T-helper 2 cell treated with Interferon-gamma antibody and Interleukin-4, amounts not matched to agents 100 ng/mL and 5 ng/mL, for 36 hours (primary cell): ENCODE data around the gene FHIT. TPM values are rescaled to one million over a fixed set of nuclear protein-coding genes. Genes with fewer than 3 reads are reported as not detected.

ENCODE experiments used
- intact Hi-C: fragments of 100-400 bp; cut with micrococcal nuclease; formaldehyde crosslinking; loops from one replicate; pipeline ENCODE4 v1.15.1; 2023
- total RNA-seq: library from RNA; stranded (reverse); gene quantifications from 2 replicates; pipeline ENCODE4 v1.2.3, GENCODE V29; 2022

FHIT gene
- total RNA-seq, 1 donor from 2014 or later = 40.4 TPM

- intact Hi-C loops = no loop called here
Measured at GRCh38 chr3:59873576-59874230, 1377.5 kb downstream of the FHIT start.

DNA sequence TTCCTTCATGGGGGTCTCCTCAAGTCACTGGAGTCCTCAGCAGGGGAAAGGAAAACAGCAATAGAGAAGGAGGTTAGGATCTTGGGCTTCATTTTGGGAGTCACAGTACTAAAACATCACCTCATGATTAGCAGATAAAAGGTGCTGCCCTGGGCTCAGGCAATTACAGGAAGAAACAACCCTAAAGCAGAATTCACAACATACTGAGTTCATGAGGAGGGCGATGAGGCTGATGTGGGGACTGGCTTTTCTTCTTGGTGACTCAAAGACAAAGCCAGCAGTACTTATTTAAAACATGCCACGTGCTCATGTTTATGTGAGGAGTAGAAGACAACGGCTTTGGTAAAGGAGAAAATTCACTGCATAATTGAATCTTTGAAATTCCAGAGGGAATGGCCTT, 1379.1 kb downstream of the FHIT start:
- intact Hi-C loops = no loop called here

DNA sequence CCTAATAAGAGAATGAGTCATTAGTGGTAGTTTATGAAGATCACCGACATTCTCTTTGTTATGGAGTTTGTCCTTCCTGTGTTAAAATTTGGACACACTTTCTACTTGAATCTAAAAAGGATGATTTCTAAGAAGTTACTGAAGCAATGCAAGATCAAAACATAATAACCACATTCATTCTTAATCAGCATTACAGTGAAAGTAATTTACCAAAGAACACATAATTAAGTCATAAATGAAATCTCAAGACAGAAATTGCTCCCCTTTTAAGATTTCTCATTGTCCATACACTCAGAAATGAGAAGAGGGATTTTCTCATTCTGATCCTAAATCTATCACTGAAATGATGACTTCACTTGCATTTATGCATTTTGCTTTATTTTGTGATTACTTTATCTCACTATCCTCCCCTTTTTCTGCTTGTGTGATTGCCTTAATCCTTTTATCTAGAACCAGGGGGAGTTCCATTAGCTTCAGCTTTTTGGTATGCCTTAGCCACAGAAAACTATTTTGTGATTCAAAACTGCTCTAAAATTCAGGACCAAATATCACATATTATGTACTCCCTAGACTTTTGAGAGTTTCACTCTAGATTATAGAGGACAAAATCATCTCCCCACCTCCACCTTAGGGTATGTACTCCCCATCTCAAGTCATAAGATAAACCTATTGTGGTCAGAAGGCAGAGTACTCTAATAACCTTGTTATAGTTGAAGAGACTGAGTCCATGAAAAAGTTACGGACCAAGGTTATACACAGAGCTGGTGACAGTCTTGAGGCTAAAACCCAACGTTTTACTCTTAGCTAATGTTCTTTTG, 1383.9 kb downstream of the FHIT start:
- intact Hi-C loops = no loop called here

GRCh38 chr3:59866076-59866475, 1385.2 kb downstream of the FHIT start:
- intact Hi-C loops = no loop called here

- intact Hi-C loops = no loop called here
Measured at GRCh38 chr3:59865351-59865750, 1385.9 kb downstream of the FHIT start.

DNA sequence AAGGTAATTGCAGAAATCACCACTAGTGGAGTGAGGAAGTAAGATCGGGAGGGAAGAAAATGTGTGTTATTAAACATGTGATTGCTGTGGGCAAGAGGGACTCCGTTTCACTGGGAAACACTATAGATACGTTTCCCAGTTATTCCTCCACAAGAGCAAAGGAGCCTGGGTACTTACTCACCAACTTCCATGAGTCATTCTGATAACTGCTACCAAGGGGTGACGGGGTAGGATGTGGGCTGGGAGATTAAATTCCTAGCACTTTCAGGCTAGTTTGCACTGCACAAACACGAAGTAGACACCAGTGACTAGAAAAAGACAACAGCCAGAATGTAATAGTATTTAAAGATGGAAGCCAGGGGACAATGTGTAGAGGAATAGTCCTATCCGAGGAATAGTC, 1388.6 kb downstream of the FHIT start:
- intact Hi-C loops = no loop called here

GRCh38 chr3:59857589-59858346, 1393.5 kb downstream of the FHIT start:
- intact Hi-C loops = loop anchor here (1.0 to 5.0 kb wide), 4 partner anchors 80 to 645 kb away; no protein-coding TSS in a partner anchor

DNA sequence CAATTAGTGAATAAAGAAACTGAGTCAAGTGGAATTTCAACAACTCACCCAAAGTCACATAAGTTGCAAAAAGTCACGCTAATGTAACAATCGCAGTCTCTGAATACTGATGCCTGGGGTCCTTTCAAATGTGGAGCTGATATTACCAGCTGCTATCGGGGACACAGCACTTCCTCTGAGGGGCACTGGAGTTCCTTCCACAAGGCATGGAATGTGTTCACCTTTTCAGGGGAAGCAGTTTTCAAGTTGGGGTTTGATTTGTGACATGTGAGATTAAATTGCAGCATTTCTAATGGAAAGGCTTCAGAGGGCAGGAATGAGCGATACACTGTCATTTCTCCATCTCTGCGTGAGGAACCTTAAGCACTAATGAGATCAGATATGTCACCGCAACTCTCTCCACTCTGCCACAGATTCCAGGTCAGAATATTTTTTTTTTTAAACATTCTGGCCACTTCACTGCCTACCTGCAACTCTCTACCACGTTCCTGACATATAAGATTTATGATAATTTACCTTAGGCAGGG, 1394.3 kb downstream of the FHIT start:
- intact Hi-C loops = loop anchor here (1.0 to 5.0 kb wide), 4 partner anchors 80 to 645 kb away; no protein-coding TSS in a partner anchor

DNA sequence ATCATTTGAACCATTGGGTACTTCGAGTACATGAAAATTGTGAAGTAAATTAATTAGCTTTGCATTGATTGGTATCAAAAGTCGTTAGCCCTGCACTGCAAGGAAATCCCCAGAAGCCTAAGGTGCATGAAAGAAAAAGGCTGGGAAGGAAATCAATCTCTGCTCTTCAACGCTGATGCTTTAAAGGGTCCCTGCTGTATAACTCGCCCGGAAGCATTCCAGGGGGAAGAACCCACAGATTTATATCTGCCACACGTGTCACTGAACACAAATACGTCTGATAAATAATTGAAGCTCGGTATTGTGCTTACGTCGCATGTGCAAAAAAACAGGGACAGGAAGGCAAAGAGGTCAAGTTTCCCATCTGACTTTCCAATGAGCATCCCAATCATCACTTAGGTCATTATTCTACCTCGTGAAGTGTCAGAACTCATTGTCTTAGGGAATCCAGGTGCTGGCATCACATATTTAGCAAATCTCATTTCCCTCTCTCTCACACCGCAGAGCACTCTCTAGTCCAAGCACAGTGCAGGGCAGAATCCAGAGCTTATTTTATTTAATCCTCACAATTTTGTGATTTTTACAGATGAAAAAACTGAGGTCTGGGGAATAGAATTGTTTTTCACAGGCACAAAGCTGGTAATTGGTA, 1397.1 kb downstream of the FHIT start:
- intact Hi-C loops = no loop called here

DNA sequence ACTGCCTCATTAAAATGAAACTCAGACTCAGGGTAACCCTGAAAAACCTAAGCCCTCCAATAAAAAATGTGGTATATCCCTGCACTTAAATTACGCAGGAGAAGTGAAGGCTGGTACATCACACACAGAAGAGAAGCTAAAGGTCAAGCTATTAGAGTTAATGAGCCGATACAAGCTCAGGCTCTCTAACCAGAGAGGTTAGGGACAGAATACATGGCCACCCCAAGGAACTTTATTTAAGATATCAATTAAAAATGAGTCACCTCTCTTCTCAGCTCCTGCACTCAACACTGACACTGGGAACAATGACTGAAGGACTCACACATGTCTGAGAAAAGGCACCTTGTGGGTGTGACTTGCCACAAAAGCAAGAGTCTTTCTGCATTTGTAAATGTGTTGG, 1400.8 kb downstream of the FHIT start:
- intact Hi-C loops = no loop called here

DNA sequence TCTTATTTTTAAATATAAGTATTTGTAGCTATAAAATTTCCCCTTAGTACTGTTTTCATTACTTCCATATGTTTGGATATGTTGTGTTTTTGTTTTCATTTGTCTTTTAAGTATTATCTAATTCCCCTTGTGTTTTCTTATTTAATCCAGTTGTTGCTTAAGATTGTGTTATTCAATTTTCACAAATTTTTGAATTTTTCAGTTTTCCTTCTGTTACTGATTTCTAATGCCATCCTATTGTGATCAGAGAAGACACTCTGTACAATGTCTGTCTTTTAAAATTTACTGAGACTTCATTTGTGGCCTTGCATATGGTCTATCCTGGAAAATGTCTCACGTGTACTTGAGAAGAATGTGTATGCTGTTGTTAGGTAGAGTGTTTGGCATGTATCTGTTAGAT, 1405.9 kb downstream of the FHIT start:
- intact Hi-C loops = no loop called here

DNA sequence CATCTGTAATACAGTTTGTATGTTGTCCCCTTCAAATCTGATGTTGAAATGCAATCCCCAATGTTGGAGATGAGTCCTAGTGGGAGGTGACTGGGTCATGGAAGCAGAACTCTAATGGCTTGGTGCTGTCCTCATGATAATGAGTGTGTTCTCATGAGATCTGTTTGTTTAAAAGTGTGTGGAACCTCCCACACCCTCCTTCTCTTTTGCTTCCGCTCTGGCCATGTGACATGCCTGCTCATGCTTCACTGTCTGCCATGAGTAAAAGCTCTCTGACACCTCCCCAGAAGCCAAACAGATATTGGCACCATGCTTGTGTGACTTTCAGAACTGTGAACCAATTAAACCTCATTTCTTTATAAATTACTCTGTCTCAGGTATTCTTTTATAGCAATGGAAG, 1407.4 kb downstream of the FHIT start:
- intact Hi-C loops = no loop called here

DNA sequence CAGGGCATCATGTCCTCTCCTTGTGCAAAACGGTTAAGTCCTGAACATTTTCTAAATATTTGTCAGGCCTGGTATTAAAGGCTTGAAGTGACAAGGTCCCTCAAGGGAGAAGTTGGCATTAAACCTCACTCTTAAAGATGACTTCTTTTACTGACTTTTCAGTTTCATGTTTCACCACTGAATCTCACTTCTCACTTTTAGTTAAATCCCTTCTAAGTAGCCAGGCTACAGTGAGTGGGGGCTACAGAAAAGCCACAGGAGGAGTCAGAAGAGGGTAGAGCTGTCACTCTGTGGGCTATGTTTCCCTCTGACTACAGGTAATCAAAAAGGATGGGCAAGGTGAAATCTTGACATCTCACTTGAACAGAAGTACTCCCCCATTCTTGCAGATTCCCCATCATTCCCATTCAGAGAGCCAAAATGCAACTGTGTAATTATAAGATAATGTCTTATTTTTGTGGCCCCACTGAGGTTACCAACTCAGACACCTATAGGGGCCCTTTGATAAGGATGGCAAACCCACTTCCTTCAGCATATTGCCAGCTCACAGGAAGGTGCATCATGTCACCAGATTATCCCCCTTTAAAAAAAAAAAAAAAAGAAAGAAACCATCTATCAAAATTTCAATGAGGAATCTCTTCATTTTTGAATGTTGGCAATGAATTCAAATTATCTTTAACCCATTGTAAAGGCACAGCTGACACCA, 1411.3 kb downstream of the FHIT start:
- intact Hi-C loops = no loop called here

DNA sequence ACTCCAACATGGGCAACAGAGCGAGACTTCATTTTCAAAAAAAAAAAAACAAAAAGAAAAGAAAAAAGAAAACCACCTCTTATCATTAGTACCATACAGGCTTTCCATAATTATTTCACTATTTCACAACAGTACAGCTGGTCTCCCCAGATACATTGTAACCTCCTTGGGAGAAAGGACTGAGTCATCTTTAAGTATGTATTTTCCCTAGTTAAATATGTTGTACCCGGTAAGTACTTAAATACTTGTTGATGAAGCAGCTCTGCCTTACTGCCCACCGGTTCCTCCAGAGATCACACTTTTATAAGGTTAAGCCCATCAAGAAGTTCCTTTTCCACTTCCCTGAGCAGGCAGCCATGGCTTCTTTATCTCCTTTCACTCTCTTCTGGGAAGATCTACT, 1412.0 kb downstream of the FHIT start:
- intact Hi-C loops = no loop called here

DNA sequence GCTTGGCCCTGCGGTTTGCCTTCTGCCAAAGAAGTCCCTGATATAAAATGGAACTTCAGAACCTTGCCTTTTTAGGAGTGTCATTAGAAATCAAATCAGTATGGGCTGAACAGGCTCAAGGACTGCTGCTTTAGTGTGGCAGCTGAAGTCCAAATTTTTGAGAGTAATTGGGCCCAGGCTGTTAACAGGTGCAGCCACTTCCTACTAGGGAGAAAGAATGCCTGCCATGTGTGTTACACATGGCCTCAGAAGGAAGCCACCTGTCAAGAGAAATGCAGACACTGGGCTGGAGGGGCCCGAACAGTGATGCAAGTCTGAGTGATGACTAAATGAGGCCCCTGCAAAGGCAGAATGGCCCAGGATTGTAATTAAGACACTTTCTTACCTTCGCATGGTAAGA, 1414.7 kb downstream of the FHIT start:
- intact Hi-C loops = no loop called here

DNA sequence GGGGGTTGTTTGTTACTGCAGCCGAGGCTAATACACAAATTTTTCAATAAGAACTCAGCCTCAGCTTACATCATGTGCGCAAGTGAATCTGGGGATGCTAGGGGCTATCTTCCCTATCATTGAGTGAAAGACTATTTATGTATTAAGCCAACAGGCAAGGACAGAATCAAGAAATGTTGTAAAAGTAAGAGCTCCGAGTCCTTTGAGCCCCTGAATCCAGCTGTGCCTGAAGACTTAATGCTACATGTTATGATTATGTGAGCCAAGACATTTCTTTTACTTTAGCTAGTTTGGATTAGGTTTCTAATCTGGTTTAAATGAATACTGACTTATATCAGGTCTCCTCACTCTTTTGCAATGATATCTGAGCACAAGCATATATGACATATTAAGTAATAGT, 1418.5 kb downstream of the FHIT start:
- intact Hi-C loops = no loop called here

DNA sequence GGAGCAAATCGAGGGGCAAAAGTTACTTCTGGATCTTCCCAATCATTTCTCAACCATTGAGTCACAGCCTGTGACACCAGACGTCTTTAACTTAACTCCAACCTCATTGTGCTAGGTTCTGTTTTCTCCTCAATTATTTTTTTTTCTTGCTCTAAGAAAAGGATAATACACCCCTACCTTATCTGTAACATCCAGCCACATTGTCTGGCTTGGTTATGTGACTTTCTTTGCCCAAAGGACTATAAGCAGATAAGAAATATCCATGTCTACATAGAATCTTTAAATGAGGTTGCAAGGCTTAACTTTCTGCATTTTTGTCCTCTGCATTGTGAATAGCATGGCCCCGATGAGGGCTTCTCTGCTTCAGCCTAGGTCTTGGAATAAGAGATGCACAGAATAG, 1419.0 kb downstream of the FHIT start:
- intact Hi-C loops = no loop called here

- intact Hi-C loops = no loop called here
Measured at GRCh38 chr3:59831394-59831793, 1419.9 kb downstream of the FHIT start.

DNA sequence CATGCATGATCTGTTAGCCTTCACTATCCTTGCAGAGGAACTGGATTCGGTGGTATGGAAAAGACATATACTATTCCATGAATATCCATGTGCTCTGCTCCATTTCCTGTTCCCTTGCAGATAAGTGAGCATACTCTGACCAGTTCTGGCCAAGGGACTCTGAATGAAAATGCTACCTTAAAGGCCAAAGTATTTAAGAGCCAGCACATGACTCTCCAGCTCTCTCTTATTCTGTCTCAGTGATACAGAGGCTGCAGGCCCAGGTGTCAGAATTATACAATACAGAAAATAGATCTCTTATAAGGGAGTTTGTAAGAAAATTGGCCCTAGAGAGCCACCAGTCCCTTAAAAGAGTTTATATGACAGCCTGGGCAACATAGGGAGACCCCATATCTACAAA, 1421.7 kb downstream of the FHIT start:
- intact Hi-C loops = no loop called here

DNA sequence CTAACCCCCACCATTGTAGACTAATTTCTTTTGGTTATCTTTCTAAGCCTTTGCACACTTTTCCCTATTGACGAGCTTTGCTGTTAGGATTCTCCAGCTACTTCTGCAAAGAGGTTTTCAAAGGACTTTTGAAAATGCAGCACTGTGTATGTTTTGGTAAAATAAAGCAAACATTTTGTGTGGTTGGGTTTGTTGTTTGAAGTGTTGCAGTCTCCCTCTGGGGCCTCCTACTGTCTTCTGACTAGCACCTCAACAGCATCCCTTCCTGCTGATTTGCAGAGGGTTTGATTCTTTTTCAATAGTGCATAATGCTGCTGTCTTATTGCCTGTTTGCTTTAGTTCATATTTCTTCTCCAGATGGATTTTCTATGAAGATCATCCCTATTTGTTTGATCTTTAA, 1426.4 kb downstream of the FHIT start:
- intact Hi-C loops = no loop called here

DNA sequence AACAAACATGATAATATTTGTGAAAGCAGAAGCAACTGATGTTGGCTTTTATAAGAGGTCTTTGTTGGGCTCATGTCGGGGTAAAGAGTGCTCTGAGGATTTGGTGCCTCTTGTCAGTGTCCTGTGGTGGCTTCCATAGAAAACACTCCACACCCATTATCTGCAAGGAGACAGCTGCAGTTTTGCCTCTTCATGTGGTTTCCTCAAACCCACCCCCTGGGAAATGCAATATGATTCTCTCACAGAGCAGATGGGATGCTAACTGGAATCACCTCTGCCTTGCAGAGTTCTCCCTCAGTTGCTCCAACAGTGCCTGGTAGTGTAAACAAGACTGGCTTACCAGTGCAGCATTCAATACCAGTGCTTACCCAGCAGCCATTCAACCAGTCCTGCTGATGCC, 1430.0 kb downstream of the FHIT start:
- intact Hi-C loops = no loop called here
